Testis (tissue), 2 donors: ENCODE data around the gene UGT1A10.

ENCODE experiments used
- CTCF ChIP-seq, 3 experiments: fragments of 450-650 bp in 2 of 3; fragments of 200-600 bp in 1 of 3; sonication (generic) in 1 of 3; IDR thresholded peaks; one replicate each; pipeline ENCODE4 v1.5.1; 2016 to 2019; ENCODE audit warnings: antibody characterized with exemption in 3 of 3, mild to moderate bottlenecking in 2 of 3, moderate library complexity in 1 of 3
- POLR2A ChIP-seq: fragments of 450-650 bp; IDR thresholded peaks from one replicate; pipeline ENCODE4 v1.6.1; 2017; ENCODE audit warnings: antibody characterized with exemption, mild to moderate bottlenecking, moderate library complexity

GRCh38 chr2:233796254-233796653 is 160.0 kb downstream of the UGT1A10 start:
- no peak for TF ChIP-seq CTCF (IDR thresholded peaks at IDR 0.05)
- no peak for TF ChIP-seq POLR2A
